Ureter (tissue), 1 donor: ENCODE data around the gene SPTBN5. TPM values are rescaled to one million over a fixed set of nuclear protein-coding genes. Genes with fewer than 3 reads are reported as not detected.

ENCODE experiments used
- DNase-seq: peaks from one replicate; pipeline ENCODE4 v3.0.0-alpha.2; 2020; ENCODE audit warnings: low spot score
- total RNA-seq: library from RNA; stranded (reverse); gene quantifications from one replicate; pipeline ENCODE4 v1.2.4, GENCODE V29; 2023
- donor health status: DM: yes; HTN: yes; CAD: no.

Gene SPTBN5
- total RNA-seq, 1 donor from 2014 or later = 11.9 TPM

DNA sequence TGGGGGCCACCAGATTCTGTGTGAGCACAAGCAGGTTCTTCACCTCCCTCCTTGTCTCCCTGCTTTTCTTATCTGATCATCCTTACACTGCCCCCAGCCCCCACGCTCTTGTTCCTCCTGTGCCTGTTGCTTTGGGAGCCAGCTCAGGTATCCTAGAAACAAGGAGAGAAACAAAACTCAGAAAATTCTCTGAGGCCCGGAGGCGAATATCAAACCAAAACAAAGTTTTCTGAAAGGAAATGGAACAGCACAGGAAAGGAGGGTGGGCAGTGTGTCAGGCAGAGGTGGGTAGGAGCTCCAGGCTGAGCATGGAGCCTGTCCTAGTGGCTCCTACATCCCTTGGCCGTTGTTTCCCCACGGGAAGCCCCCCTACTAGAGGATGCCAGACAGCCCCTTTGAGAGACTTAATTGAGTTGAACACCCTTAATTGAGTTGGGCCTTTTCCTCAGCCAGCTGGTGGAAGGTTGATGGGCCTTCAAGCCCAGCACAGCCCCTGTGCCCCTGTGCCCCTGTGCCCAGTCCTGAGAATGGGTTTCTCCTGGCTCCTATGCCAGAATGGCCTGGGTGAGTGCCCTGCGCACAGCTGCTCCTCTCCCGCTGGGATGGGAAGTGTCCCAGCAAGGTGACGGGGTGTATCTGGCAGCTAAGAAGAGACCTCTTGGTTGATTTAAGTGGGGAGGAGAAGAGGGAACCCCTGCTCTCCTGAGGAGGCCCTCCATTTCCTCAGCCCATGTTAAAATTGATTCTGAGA is 88.8 kb downstream of the SPTBN5 start:
- no peak for DNase-seq

DNA sequence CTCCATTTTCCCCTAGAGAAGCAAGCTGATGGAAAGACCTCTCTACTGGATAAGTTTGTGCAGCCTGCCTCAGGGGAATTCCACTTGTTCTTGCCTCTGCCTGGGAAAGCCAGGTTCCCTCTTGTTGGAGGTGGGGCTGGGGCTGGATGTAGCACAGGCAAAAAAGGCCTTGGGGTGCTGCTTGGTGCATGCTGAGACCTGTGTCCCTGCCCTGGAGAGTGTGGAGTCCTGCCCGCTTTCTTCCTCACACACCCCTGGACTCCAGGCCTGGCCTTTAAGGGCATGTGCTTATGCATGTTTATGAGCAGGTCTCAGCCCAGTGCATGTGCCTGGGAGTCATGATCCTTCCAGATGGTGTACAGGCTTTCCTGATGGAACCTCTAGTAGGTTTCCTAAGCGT is 89.5 kb downstream of the SPTBN5 start:
- DNase-seq = no peak

DNA sequence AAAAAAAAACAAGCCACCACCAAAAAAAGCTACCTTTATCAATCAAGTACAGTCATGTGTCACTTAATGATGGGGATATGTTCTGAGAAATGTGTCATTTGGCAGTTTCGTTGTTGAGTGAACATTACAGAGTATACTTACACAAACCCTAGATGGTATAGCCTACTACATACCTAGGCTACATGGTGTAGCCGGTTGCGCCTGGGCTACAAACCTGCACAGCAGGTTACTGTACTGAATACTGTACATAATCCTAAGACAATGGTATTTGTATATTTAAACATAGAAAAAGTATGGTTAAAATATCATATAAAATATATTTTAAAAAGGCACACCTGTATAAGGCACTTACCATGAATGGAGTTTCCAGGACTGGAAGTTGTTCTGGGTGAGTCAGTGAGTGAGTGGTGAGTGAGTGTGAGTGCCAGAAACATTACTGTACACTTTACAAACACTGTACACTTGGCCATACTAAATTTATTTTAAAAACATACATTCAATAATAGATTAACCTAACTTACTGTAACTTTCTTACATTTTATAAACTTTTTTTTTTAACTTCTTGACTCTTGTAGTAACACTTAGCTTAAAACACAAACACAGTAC is 91.9 kb downstream of the SPTBN5 start:
- DNase-seq = no peak

DNA sequence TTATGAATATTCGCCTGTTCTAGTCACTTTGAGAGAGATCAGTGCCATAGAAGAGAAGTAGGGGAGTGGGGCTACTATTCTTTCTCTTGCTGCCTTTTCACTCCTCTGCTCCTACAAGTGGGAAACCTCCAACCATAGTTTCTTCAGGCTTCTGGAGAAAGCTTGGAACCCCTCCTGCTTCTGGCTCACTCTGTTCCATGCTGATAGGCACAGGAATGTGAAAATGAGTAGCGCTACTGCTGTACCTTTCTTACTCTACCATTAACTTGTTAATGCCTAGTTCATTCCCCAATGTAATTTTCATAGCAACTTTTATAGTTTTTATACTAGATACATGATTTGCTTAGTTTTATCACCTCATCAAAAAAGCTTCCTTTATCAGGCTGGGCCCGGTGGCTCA is 92.7 kb downstream of the SPTBN5 start:
- DNase-seq = no peak

DNA sequence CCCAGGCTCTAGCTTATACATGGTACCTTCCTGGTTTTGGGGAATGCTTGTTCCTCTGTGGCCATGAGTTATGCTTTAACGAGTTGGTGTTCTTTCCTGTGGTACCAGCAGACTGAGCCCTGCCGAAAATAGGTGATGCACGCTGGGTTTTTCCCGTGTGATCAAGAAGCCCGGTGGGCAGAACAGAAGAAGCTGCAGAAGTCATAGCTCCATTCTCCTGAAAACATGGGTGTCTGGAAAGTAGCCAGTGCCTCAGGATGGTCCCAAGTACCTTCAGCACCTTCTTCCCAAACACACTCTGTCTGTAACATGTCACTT is 94.4 kb downstream of the SPTBN5 start:
- no peak for DNase-seq

DNA sequence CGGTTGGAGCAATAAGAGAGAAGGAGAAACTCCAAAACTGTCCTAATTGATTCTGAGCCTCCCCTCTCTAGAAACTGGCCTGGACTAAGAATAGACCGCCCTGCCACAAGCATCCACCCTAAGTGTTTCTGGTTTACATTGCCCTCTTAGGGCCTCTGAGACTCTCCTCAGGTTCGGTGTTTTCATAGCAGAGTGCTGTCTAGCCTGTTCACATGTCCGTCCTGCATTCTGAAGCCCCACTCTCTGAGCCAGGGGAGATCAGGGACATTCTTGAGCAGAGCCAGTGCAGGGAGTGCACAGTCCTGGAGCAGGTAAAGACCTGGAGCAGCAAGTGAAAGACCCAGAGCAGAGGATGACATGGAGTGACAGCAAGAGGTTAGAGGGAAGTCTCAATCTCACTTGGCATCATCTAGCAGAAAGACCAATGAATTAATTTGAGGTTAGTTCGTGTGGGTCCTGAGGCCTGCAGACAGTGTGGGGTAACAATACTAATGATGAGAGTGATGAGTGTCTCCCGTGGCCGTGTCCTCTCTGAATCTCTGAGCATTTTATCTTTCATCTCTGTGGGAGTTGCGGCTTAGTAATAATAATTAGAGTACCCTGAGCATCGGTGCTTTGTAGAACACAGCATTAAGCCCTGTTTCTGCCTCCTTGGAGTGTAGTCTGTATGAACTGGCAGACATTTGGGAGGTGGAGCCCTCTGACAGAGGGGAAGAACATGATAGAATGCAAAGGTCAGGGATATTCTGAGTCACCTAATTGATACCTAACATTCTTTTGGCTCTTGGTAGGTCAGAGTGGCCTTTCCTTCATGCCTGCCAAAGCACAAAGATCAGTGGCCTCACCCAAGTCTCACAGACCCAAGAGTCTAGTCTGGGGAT is 95.0 kb downstream of the SPTBN5 start:
- no peak for DNase-seq

Other genes starting within 250 kb of the SPTBN5 start
- gene MGA, start 233.6 kb downstream of the SPTBN5 start, total RNA-seq = 65.2 TPM
- gene MAPKBP1, start 119.6 kb downstream of the SPTBN5 start, total RNA-seq = 39.6 TPM
- gene JMJD7, start 66.0 kb downstream of the SPTBN5 start, total RNA-seq = 48.6 TPM
- gene PLA2G4B, start 55.2 kb downstream of the SPTBN5 start, total RNA-seq = 30.0 TPM
- 64.1 TPM for gene EHD4, start 78.5 kb upstream of the SPTBN5 start, total RNA-seq
- gene PLA2G4E, start 127.0 kb upstream of the SPTBN5 start, total RNA-seq = 0.34 TPM
- gene PLA2G4D, start 200.5 kb upstream of the SPTBN5 start, total RNA-seq = 0.13 TPM